HepG2 (cell line): ENCODE results near the gene GATA5.

Experiments used
- CEBPB ChIP-seq: IDR thresholded peaks from 2 replicates; pipeline ENCODE4 v1.6.1; 2011; ENCODE audit warnings: low read depth, low read length, improper control_type of control experiment, borderline replicate concordance
- IRF2 ChIP-seq: IDR thresholded peaks from 2 replicates; pipeline ENCODE4 v1.6.1; 2018; ENCODE audit warnings: missing genetic modification reagents, missing compliant biosample characterization
- POLR2A ChIP-seq, 2 experiments: IDR thresholded peaks; 2 replicates each; pipeline ENCODE4 v1.6.1; 2011; ENCODE audit warnings: low read depth in 2 of 2, low read length in 2 of 2, mild to moderate bottlenecking in 1 of 2, moderate library complexity in 1 of 2; ENCODE audit not compliant: insufficient read depth in 1 of 2
- SMAD3 ChIP-seq: sonication (generic); formaldehyde crosslinking; IDR thresholded peaks from 2 replicates; pipeline ENCODE4 v1.4.0; 2020; ENCODE audit warnings: missing genetic modification reagents

DNA sequence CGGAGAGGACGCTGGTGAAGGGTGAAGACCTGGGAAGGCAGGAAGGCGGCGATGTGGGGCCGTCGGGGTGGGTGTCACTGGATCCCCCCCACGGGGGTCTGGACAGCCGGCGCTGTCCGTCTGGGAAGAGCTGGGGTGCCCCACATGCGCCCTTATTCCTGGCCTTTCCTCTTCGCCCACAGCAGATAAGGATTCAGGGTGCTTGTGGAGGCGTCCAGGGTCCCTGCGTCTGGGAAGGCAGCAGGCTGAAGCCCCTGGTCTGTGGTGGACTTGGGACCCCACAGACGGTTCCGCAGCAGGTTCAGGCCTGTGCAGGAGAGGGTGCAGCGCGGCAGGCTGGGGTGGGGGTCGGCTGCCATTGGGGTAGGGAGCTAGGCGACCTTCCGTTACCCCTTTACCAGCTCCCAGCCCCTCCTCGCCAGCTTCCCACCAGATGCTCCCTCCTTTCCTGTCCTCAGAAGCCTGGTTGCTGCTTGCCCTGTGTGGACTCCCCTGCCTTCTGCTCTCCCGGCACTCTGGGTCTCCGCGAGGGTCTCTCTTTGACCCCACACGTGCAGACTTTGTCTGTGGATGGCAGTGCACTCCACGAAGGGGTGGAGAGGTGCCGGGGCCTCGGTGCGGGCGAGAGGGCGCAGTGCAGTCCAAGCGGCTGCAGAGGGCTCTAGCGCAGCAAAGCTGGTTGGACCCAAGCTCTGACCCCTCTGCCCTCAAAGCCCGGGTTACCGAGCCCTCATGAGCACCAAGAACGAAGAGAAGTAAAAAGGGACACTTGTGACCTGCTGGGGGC lies 2.1 kb upstream of the GATA5 start:
- TF ChIP-seq CEBPB (no peak), SMAD3 (no peak), IRF2 (CRISPR knock-in tag) (no peak), POLR2A (IDR thresholded peaks at IDR 0.05; ENCODE audit: insufficient read depth in 1 of 2, low read depth in 2 of 2, low read length in 2 of 2) (no peak)
